ENCODE data around the gene MAPKAPK3.

The MAPKAPK3 gene

DNA sequence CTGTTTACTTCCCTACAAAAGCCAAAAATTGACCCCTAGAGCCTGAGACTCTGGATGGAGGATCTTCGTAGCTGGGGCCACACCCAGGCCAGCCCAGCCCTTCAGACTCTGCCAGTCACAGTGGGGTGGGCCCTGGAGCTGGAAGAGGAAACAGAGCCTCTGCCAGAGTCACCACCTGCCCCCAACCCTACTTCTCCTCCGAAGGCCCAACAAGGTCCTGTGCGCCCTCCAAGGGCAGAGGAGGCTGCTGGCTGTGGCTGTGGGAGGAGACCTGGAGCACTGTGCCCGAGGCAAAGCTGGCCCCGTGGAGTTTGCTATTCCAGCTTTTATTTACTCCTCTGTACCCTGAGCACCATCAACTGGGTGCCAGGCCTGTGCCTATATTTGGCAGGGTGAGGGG is 24.4 kb upstream of the MAPKAPK3 start:
- Histone ChIP-seq H3K4me2 (ENCODE audit: low read length) (no peak overlapping the region), H3K27ac (ENCODE audit: low read depth, low read length) (no peak overlapping the region), H3F3A (ENCODE audit: control insufficient read depth, insufficient read depth) (no peaks in the 10 kb centered on the region; the same call in 1 of the 2 replicates), H4K20me1 (ENCODE audit: control insufficient read depth, insufficient read depth, low read depth, low read length) (no peaks in the 10 kb centered on the region), H3K4me1 (ENCODE audit: control insufficient read depth, low read length) (peaks cover 13% of the 10 kb centered on the region), H3K4me3 (ENCODE audit: low read length) (no peak overlapping the region), H3K27me3 (ENCODE audit: control insufficient read depth, low read length) (peaks cover 12% of the 10 kb centered on the region), H3K36me3 (ENCODE audit: control insufficient read depth, low read length) (no peaks in the 10 kb centered on the region), H3K9me3 (ENCODE audit: control insufficient read depth, insufficient read depth, low read length) (no peaks in the 10 kb centered on the region), H3K79me2 (ENCODE audit: control insufficient read depth, low read length) (no peaks in the 10 kb centered on the region), H3K9me2 (replicated peaks; ENCODE audit: control insufficient read depth, low read length) (no peaks in the 10 kb centered on the region)
- no peak for TF ChIP-seq EZH2phosphoT487 (IDR thresholded peaks at IDR 0.05; ENCODE audit: borderline replicate concordance, low read length)
- TF ChIP-seq, protein P1, sequence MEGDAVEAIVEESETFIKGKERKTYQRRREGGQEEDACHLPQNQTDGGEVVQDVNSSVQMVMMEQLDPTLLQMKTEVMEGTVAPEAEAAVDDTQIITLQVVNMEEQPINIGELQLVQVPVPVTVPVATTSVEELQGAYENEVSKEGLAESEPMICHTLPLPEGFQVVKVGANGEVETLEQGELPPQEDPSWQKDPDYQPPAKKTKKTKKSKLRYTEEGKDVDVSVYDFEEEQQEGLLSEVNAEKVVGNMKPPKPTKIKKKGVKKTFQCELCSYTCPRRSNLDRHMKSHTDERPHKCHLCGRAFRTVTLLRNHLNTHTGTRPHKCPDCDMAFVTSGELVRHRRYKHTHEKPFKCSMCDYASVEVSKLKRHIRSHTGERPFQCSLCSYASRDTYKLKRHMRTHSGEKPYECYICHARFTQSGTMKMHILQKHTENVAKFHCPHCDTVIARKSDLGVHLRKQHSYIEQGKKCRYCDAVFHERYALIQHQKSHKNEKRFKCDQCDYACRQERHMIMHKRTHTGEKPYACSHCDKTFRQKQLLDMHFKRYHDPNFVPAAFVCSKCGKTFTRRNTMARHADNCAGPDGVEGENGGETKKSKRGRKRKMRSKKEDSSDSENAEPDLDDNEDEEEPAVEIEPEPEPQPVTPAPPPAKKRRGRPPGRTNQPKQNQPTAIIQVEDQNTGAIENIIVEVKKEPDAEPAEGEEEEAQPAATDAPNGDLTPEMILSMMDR (IDR thresholded peaks at IDR 0.05; ENCODE audit: low read depth, low read length, poor library complexity, severe bottlenecking): no peak

DNA sequence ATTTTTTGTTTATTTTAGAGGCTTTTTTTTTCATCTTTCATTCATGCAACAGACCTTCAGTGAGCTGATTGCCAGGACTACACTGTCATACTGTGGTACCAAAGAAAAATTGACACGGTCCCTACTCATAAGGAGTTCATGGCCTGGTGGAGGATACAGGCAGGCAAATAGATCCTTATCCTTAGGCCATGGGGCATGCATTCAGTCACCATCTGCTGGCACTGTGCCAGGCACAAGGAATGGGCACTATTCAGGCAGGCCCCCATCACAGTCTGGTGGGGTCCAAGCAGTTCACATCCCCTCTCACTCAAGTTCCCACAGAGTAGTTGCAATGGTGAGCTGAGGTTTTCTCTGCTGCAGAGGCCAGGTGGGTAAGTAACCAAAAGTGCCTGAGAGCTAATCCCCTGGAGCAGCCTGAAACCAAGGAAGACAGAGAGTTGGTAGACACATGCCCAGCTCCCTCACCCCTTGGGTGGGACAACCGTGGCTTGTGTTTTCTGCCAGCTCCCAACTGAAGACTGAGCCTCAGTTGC is 22.6 kb upstream of the MAPKAPK3 start:
- Histone ChIP-seq H3F3A (ENCODE audit: control insufficient read depth, insufficient read depth) (no peaks in the 10 kb centered on the region; the same call in 1 of the 2 replicates), H3K36me3 (ENCODE audit: control insufficient read depth, low read length) (no peaks in the 10 kb centered on the region), H3K79me2 (ENCODE audit: control insufficient read depth, low read length) (no peaks in the 10 kb centered on the region), H3K27me3 (ENCODE audit: control insufficient read depth, low read length) (no peaks in the 10 kb centered on the region), H3K27ac (ENCODE audit: low read depth, low read length) (no peak overlapping the region), H3K9me2 (replicated peaks; ENCODE audit: control insufficient read depth, low read length) (no peaks in the 10 kb centered on the region), H3K4me1 (ENCODE audit: control insufficient read depth, low read length) (peaks cover 13% of the 10 kb centered on the region), H3K4me3 (ENCODE audit: low read length) (no peak overlapping the region), H3K4me2 (ENCODE audit: low read length) (no peak overlapping the region), H4K20me1 (ENCODE audit: control insufficient read depth, insufficient read depth, low read depth, low read length) (no peaks in the 10 kb centered on the region), H3K9me3 (ENCODE audit: control insufficient read depth, insufficient read depth, low read length) (no peaks in the 10 kb centered on the region)
- TF ChIP-seq, protein P1 (IDR thresholded peaks at IDR 0.05; ENCODE audit: low read depth, low read length, poor library complexity, severe bottlenecking): no peak
- TF ChIP-seq EZH2phosphoT487 (IDR thresholded peaks at IDR 0.05; ENCODE audit: borderline replicate concordance, low read length): no peak

DNA sequence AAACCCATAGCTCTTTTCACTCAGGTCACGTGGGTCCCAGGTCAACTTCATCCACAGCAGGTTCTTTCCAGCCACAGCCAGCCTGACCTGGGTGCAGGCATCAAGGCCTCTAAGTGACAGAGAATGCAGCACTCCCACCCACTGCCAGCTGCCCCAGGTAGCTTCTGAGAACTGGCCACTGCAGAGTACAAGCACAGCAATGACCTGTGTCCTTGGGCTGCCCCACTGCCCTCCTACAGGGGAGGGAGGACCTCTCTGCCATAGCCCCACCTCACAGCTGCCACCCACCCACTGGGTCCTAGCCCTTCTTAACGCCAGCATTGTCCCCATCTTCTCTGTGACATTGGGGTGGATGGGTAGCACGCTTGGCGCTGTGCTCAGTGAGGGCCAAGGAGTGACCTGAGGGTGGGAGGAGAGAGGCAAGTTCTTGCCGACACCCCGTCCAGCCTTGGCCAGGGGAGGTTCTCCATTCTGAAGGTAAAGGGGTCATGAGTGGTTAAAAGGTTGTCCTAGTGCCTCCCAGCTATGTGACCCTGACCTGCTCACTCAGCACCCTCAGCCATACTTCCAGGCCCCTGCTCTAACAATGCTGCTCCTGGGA is 17.7 kb upstream of the MAPKAPK3 start:
- TF ChIP-seq, protein P1 (IDR thresholded peaks at IDR 0.05; ENCODE audit: low read depth, low read length, poor library complexity, severe bottlenecking): no peak
- TF ChIP-seq EZH2phosphoT487 (IDR thresholded peaks at IDR 0.05; ENCODE audit: borderline replicate concordance, low read length): no peak

More for the DNA sequence above, 17.7 kb upstream of the MAPKAPK3 start:
- Histone ChIP-seq H3K4me1 (ENCODE audit: control insufficient read depth, low read length) (no peaks in the 10 kb centered on the region), H3K4me3 (ENCODE audit: low read length) (no peak overlapping the region), H3K9me3 (ENCODE audit: control insufficient read depth, insufficient read depth, low read length) (no peaks in the 10 kb centered on the region), H3K4me2 (ENCODE audit: low read length) (no peak overlapping the region), H4K20me1 (ENCODE audit: control insufficient read depth, insufficient read depth, low read depth, low read length) (no peaks in the 10 kb centered on the region), H3K79me2 (ENCODE audit: control insufficient read depth, low read length) (no peaks in the 10 kb centered on the region), H3K36me3 (ENCODE audit: control insufficient read depth, low read length) (no peaks in the 10 kb centered on the region), H3F3A (ENCODE audit: control insufficient read depth, insufficient read depth) (no peaks in the 10 kb centered on the region), H3K27ac (ENCODE audit: low read depth, low read length) (no peak overlapping the region), H3K9me2 (replicated peaks; ENCODE audit: control insufficient read depth, low read length) (no peaks in the 10 kb centered on the region), H3K27me3 (ENCODE audit: control insufficient read depth, low read length) (peaks cover 9% of the 10 kb centered on the region; the same call in 1 of the 2 replicates)

Data from DOHH2 (cell line).